IMR-90 (cell line): ENCODE measurements around the gene AIRE. TPM values are rescaled to one million over a fixed set of nuclear protein-coding genes. Genes with fewer than 3 reads are reported as not detected.

ENCODE experiments used
- ATAC-seq: fragments of 200-7000 bp; cut with Tn5 transposase; 2 replicates; pipeline ENCODE4 v1.9.1; 2020; ENCODE audit warnings: low read depth, mild to moderate bottlenecking, moderate library complexity
- BruUV-seq: library from RNA; stranded (reverse); fragments of 400-500 nt; replicated peaks from 2 replicates; lab custom pipeline; 2021; lab: Mats Ljungman, UMichigan
- CTCF ChIA-PET: fragments of 300-600 bp; formaldehyde crosslinking; extraction: SDS; loops from one replicate; lab custom pipeline; 2021; ENCODE audit warnings: antibody characterized with exemption; lab: Yijun Ruan, JAX
- POLR2A ChIA-PET: fragments of 300-600 bp; sonication (Branson Sonifier 250); formaldehyde crosslinking; loops from one replicate; lab custom pipeline; 2022; ENCODE audit warnings: antibody characterized with exemption; ENCODE audit not compliant: unreplicated experiment; lab: Charles Lee
- DNase-seq: peaks from one replicate; pipeline ENCODE4 v3.0.0; 2013
- H2AFZ ChIP-seq: replicated peaks from 2 replicates; pipeline ENCODE3; 2013; ENCODE audit warnings: low read length, mild to moderate bottlenecking; ENCODE audit not compliant: poor library complexity
- H2AK5ac ChIP-seq: 2 replicates; pipeline ENCODE4 v1.6.1; 2013; ENCODE audit warnings: low read depth, low read length, inconsistent platforms
- H2AK9ac ChIP-seq: replicated peaks from 2 replicates; pipeline ENCODE3; 2013; ENCODE audit warnings: mild to moderate bottlenecking, low read depth, low read length, moderate library complexity; ENCODE audit not compliant: poor library complexity
- H2BK120ac ChIP-seq: 2 replicates; pipeline ENCODE4 v1.6.1; 2013; ENCODE audit warnings: low read depth, low read length, inconsistent platforms
- H2BK15ac ChIP-seq: 3 replicates; pipeline ENCODE4 v1.6.1; 2013; ENCODE audit warnings: low read depth, low read length, inconsistent platforms
- H2BK20ac ChIP-seq: 2 replicates; pipeline ENCODE4 v1.6.1; 2013; ENCODE audit warnings: low read depth, mild to moderate bottlenecking, inconsistent platforms, low read length, moderate library complexity
- H2BK5ac ChIP-seq: 2 replicates; pipeline ENCODE4 v1.6.1; 2013; ENCODE audit warnings: mild to moderate bottlenecking, low read depth, low read length, inconsistent platforms; ENCODE audit not compliant: poor library complexity, severe bottlenecking
- H3K14ac ChIP-seq: replicated peaks from 2 replicates; pipeline ENCODE4 v1.6.1; 2013; ENCODE audit warnings: low read depth, low read length, inconsistent platforms
- H3K18ac ChIP-seq: 2 replicates; pipeline ENCODE4 v1.6.1; 2013; ENCODE audit warnings: low read depth, low read length, control low read depth
- H3K23ac ChIP-seq: 2 replicates; pipeline ENCODE4 v1.6.1; 2013; ENCODE audit warnings: low read depth, low read length, inconsistent platforms
- H3K27ac ChIP-seq: 2 replicates; pipeline ENCODE4 v1.5.1; 2013; ENCODE audit warnings: mild to moderate bottlenecking, control low read depth, low read length; ENCODE audit not compliant: insufficient read depth
- H3K27me3 ChIP-seq: 2 replicates; pipeline ENCODE4 v1.6.1; 2013; ENCODE audit warnings: low read length; ENCODE audit not compliant: control insufficient read depth, insufficient read depth
- H3K36me3 ChIP-seq: 2 replicates; pipeline ENCODE4 v1.6.1; 2013; ENCODE audit warnings: low read length, mixed read lengths; ENCODE audit not compliant: control insufficient read depth, insufficient read depth
- H3K4ac ChIP-seq: 2 replicates; pipeline ENCODE4 v1.6.1; 2013; ENCODE audit warnings: low read depth, low read length, inconsistent platforms
- H3K4me1 ChIP-seq: 2 replicates; pipeline ENCODE4 v1.6.1; 2013; ENCODE audit warnings: low read length, mixed read lengths; ENCODE audit not compliant: control insufficient read depth, insufficient read depth
- H3K4me2 ChIP-seq: 2 replicates; pipeline ENCODE4 v1.6.1; 2013; ENCODE audit warnings: low read depth, mild to moderate bottlenecking, control low read depth, low read length, moderate library complexity
- H3K4me3 ChIP-seq: 2 replicates; pipeline ENCODE4 v1.5.1; 2013; ENCODE audit warnings: low read depth, mild to moderate bottlenecking, control low read depth, low read length, moderate library complexity; ENCODE audit not compliant: insufficient read depth
- H3K56ac ChIP-seq: 2 replicates; pipeline ENCODE4 v1.6.1; 2013; ENCODE audit warnings: low read length, inconsistent platforms; ENCODE audit not compliant: insufficient read depth; ENCODE audit errors: extremely low read depth
- H3K79me1 ChIP-seq, 2 experiments: 2 replicates each; pipeline ENCODE4 v1.6.1; 2013; ENCODE audit warnings: low read length in 2 of 2, inconsistent platforms in 1 of 2, low read depth in 1 of 2
- H3K9ac ChIP-seq: 2 replicates; pipeline ENCODE4 v1.6.1; 2013; ENCODE audit warnings: low read depth, low read length, control low read depth
- H3K9me1 ChIP-seq: 2 replicates; pipeline ENCODE4 v1.6.1; 2013; ENCODE audit warnings: low read length, inconsistent platforms; ENCODE audit not compliant: insufficient read depth
- H3K9me3 ChIP-seq: 2 replicates; pipeline ENCODE4 v1.6.1; 2013; ENCODE audit warnings: low read length; ENCODE audit not compliant: control insufficient read depth, insufficient read depth
- H4K20me1 ChIP-seq: 2 replicates; pipeline ENCODE4 v1.6.1; 2013; ENCODE audit warnings: low read length, inconsistent platforms; ENCODE audit not compliant: insufficient read depth
- H4K5ac ChIP-seq: 2 replicates; pipeline ENCODE4 v1.6.1; 2013; ENCODE audit warnings: mild to moderate bottlenecking, low read depth, low read length, control low read depth
- H4K8ac ChIP-seq, 2 experiments: 2 replicates each; pipeline ENCODE4 v1.6.1; 2013; ENCODE audit warnings: low read depth in 2 of 2, low read length in 2 of 2, control low read depth in 1 of 2, inconsistent platforms in 1 of 2
- H4K91ac ChIP-seq: 2 replicates; pipeline ENCODE4 v1.6.1; 2013; ENCODE audit warnings: low read depth, low read length, inconsistent platforms; ENCODE audit not compliant: insufficient read depth
- BHLHE40 ChIP-seq: fragments of 150-350 bp; IDR thresholded peaks from 2 replicates; pipeline ENCODE4 v1.6.1; 2016; ENCODE audit warnings: mild to moderate bottlenecking, low read depth, low read length
- CEBPB ChIP-seq: IDR thresholded peaks from 2 replicates; pipeline ENCODE4 v1.6.1; 2012; ENCODE audit warnings: low read depth, low read length, improper control_type of control experiment
- CHD1 ChIP-seq: IDR thresholded peaks from 2 replicates; pipeline ENCODE4 v1.6.1; 2012; ENCODE audit warnings: low read depth, low read length, improper control_type of control experiment
- CTCF ChIP-seq: conservative IDR thresholded peaks from 2 replicates; pipeline ENCODE4 v1.5.1; 2012; ENCODE audit warnings: mild to moderate bottlenecking, low read depth, low read length, improper control_type of control experiment
- ELK1 ChIP-seq: fragments of 150-350 bp; IDR thresholded peaks from 2 replicates; pipeline ENCODE4 v1.6.1; 2016; ENCODE audit warnings: low read depth, mild to moderate bottlenecking, low read length, moderate library complexity, borderline replicate concordance
- FOS ChIP-seq: fragments of 150-350 bp; IDR thresholded peaks from 2 replicates; pipeline ENCODE4 v1.6.1; 2016; ENCODE audit warnings: low read depth, low read length
- MAFK ChIP-seq: IDR thresholded peaks from 2 replicates; pipeline ENCODE4 v1.6.1; 2012; ENCODE audit warnings: low read depth, low read length, improper control_type of control experiment
- MAZ ChIP-seq: IDR thresholded peaks from 2 replicates; pipeline ENCODE4 v1.6.1; 2012; ENCODE audit warnings: low read depth, mild to moderate bottlenecking, low read length, improper control_type of control experiment, moderate library complexity, borderline replicate concordance
- MXI1 ChIP-seq: IDR thresholded peaks from 2 replicates; pipeline ENCODE4 v1.6.1; 2012; ENCODE audit warnings: low read depth, mild to moderate bottlenecking, low read length, moderate library complexity, borderline replicate concordance
- NFE2L2 ChIP-seq: fragments of 150-350 bp; IDR thresholded peaks from 2 replicates; pipeline ENCODE4 v1.6.1; 2016; ENCODE audit warnings: low read depth, mild to moderate bottlenecking, low read length
- POLR2A ChIP-seq: IDR thresholded peaks from 2 replicates; pipeline ENCODE4 v1.6.1; 2012; ENCODE audit warnings: mild to moderate bottlenecking, low read depth, low read length
- RAD21 ChIP-seq: IDR thresholded peaks from 2 replicates; pipeline ENCODE4 v1.6.1; 2012; ENCODE audit warnings: low read length, improper control_type of control experiment
- RCOR1 ChIP-seq: IDR thresholded peaks from 2 replicates; pipeline ENCODE4 v1.6.1; 2012; ENCODE audit warnings: mild to moderate bottlenecking, low read length, improper control_type of control experiment; ENCODE audit not compliant: insufficient replicate concordance
- RFX5 ChIP-seq: IDR thresholded peaks from 2 replicates; pipeline ENCODE4 v1.8.0; 2012; ENCODE audit warnings: low read depth, mild to moderate bottlenecking, low read length, moderate library complexity
- SMC3 ChIP-seq: fragments of 150-350 bp; IDR thresholded peaks from 2 replicates; pipeline ENCODE4 v1.6.1; 2016; ENCODE audit warnings: low read depth, mild to moderate bottlenecking, antibody characterized with exemption, low read length, moderate library complexity
- USF2 ChIP-seq: fragments of 150-350 bp; IDR thresholded peaks from 2 replicates; pipeline ENCODE4 v1.6.1; 2017; ENCODE audit warnings: mild to moderate bottlenecking, antibody characterized with exemption, low read length, low read depth
- WGBS, 2 experiments: methylation state at CpG; one replicate each; pipeline versions ENCODE4 v1.1.5 to v1.1.7; 2013; ENCODE audit warnings: missing lambda C conversion rate in 2 of 2; ENCODE audit not compliant: insufficient read length in 1 of 2; ENCODE audit errors: extremely low coverage in 2 of 2; 5-methylcytosine and 5-hydroxymethylcytosine counted together
- dilution Hi-C: fragments of 300-500 bp; cut with HindIII; formaldehyde crosslinking; loops from one replicate; pipeline ENCODE4 v1.14.3; 2018; ENCODE audit warnings: low sequenced_read_pairs; ENCODE audit not compliant: unreplicated experiment
- in situ Hi-C: fragments of 300-500 bp; cut with MboI; formaldehyde crosslinking; loops from 3 replicates; pipeline ENCODE4 v1.14.3; 2019; ENCODE audit warnings: low sequenced_read_pairs, inconsistent platforms, mixed read lengths
- intact Hi-C: fragments of 100-400 bp; cut with micrococcal nuclease; formaldehyde crosslinking; loops from 2 replicates; pipeline ENCODE4 v1.10.0; 2022
- polyA plus RNA-seq, 3 experiments: library from polyadenylated mRNA; depleted of rRNA; stranded (reverse); fragments of >200 nt; gene quantifications; 2 replicates each; pipeline ENCODE4 v1.2.3, GENCODE V29; 2012; ENCODE audit warnings: low replicate concordance in 1 of 3
- total RNA-seq: library from RNA; depleted of rRNA; stranded (reverse); fragments of >200 nt; gene quantifications from 2 replicates; pipeline ENCODE4 v1.2.3, GENCODE V29; 2012

Gene AIRE
- total and polyA plus RNA-seq, 2 of the 4 experiments (the other 2 are of a cell fraction), result 0.05 TPM; not detected in 1

GRCh38 chr21:44296103-44296519, 10.4 kb downstream of the AIRE start:
- Histone ChIP-seq H3K27me3 (peaks cover 4% of the 10 kb centered on the region; the same call in 1 of the 2 replicates), H3K9ac (no peak overlapping the region), H3K18ac (no peak overlapping the region), H3K4me1 (peaks cover 8% of the 10 kb centered on the region; the same call in 1 of the 2 replicates), H4K8ac (no peak overlapping the region), H3K14ac (no peak overlapping the region), H3K4me3 (no peak overlapping the region), H3K4me2 (no peak overlapping the region), H3K4ac (no peak overlapping the region), H3K9me1 (no peaks in the 10 kb centered on the region), H2BK5ac (no peak overlapping the region), H4K20me1 (peaks cover 6% of the 10 kb centered on the region), H2BK20ac (no peak overlapping the region), H3K56ac (no peak overlapping the region), H2BK15ac (no peak overlapping the region), H3K27ac (no peak overlapping the region), H4K91ac (no peak overlapping the region), H3K23ac (no peak overlapping the region), H2AFZ (peak overlapping the region; percentile 58), H3K9me3 (no peaks in the 10 kb centered on the region), H2AK9ac (no peak overlapping the region), H2AK5ac (no peak overlapping the region), H2BK120ac (no peak overlapping the region), H3K36me3 (no peaks in the 10 kb centered on the region), H4K5ac (no peak overlapping the region), H3K79me1 (peaks cover 7 to 8% of the 10 kb centered on the region in 2 experiments; a peak in 3 of 4 replicates)
- ChIA-PET CTCF (no interaction called here), POLR2A (interaction anchor here (0.5 kb wide), 1 partner anchor 186 kb away, joined by 4 read pairs; no protein-coding TSS in a partner anchor)
- intact Hi-C loops, result no loop called here
- ATAC-seq (no peak), DNase-seq (no peak)
- TF ChIP-seq MXI1 (no peak), SMC3 (no peak), FOS (no peak), POLR2A (no peak), MAZ (no peak), RCOR1 (no peak), RFX5 (no peak), CHD1 (no peak), BHLHE40 (no peak), USF2 (no peak), CEBPB (no peak), MAFK (no peak), RAD21 (no peak), ELK1 (no peak), NFE2L2 (no peak), CTCF (no peak)
- BruUV-seq, result no TSS peak
- WGBS, 2 experiments, result no CpG with 5 or more reads among the region's 12 CpGs
- dilution Hi-C loops, result no loop called here
- in situ Hi-C loops, result no loop called here
